ENCODE measurements around the gene MEF2A.

- TF ChIP-seq SPI1 (IDR thresholded peaks at IDR 0.05; ENCODE audit: low read depth, low read length): no peak
- TF ChIP-seq POLR2A (IDR thresholded peaks at IDR 0.05; ENCODE audit: low read depth, low read length): no peak
Observed at GRCh38 chr15:99574048-99574447, 8.3 kb downstream of the MEF2A start.
